ENCODE results near the gene POLR1H. TPM values are rescaled to one million over a fixed set of nuclear protein-coding genes. Genes with fewer than 3 reads are reported as not detected.

The POLR1H gene
- total RNA-seq, 1 experiment from 2014 or later: 45.0 TPM

DNA sequence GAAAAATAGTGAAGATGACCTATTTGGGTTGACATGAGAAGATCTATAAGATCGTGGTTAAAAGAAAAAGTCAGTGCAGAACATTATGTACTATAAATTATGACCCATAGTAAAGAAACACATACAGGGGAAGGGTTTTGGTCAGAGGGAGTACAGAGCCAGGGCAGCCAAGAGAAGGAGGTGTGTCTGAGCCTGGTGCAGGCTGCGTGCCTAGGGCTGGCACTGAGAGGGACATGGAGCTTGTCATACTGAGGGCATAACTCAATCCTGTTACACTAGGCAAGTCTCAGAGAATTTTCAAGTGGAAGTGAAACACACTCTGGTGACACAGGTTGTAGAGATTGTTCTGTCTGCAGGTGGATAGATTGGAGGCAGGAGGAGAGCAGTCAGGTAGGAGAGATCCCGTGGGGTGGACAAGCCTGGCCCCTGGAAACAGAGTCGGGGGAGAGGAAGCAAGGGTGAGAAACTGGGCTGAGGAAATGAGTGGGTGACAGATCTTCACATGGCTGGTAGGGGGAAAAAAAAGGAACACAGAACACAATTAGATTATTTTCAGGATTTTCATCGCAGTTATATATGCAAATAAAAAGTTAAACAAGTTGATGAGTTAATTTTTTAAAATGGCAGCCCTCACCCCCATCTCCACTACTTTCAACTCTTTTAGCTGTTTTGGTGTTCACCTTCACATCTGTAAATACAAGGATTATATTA lies 33.0 kb downstream of the POLR1H start:
- no peak for DNase-seq (ENCODE audit: low spot score)

DNA sequence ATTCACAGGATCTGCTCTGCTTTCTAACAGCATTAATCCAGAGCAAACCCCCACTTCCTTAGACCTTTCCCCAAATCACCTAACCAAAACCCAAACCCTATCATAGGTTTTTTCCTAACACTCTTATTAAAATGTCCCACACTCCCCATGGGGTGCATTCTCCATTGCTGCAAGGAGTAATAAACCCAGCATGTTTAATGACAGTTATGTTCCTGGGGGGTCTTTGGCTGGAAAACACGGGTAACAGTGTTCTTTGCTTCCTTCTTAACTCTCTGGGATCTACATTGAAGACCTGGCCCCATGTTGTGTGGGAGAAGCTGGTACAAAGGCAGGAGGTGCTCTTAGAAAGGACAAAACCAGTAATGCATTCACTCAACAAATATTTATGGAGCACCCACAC lies 35.8 kb downstream of the POLR1H start:
- DNase-seq (ENCODE audit: low spot score): no peak

DNA sequence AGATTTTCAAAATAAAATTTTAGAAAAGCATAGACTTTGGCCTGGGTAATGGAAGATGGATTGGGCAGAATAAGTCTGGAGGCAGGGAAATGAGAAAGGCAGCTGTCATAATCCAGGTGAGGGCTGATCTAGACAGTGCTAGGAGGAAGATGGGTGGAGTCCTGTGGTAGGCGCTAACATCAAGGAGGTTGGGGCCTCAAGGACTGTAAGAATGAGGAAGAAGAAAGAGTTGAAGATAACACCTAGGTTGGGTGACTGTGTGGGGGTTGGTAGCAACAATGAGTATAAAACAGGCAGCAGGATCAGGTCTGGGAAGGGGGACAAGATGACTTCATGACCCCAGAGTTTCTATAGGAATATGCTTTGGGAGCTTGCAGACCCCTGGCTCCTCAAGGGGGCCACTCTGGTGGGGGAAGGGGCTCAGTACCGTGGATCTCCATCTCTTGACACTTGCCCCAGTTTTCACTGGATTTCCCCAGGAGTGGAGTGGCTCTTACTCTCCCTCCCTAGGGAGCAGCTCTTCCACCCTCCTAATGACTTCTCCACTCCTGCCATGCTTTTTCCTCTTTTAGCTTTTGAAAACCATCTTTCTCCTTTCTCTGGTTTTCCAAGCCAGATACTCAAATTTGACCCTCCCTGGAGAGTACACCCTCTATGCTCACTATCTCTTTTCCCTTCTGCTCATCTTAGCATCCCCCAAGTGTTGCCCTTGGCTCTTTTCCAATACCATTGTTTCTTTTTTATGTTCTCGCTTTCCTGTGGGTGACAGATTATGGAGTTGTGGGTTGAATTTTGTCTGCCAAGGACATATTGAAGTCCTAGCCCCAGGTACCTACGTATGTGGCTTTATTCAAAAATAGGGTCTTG lies 37.1 kb downstream of the POLR1H start:
- peak; percentile 79 for DNase-seq (ENCODE audit: low spot score)

DNA sequence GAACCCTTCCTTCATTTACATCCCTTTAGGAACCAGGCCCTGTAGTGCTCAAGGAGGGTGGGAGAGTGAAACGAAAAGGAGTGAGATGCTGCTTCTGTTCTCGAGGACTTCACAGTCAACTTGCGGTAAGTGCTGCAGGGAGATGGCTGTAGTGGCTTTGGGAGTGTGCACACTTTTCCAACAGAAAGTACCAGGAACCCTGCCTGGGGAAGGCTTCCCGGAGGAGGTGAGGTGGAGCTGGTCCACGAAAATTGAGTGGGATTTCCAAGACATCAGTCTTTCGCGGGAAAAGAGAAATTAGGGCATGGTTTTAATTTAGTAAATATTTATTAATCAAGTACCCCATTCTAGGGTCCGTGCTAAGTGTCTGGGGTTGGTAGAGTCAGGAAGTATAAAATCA lies 39.1 kb downstream of the POLR1H start:
- no peak for DNase-seq (ENCODE audit: low spot score)

DNA sequence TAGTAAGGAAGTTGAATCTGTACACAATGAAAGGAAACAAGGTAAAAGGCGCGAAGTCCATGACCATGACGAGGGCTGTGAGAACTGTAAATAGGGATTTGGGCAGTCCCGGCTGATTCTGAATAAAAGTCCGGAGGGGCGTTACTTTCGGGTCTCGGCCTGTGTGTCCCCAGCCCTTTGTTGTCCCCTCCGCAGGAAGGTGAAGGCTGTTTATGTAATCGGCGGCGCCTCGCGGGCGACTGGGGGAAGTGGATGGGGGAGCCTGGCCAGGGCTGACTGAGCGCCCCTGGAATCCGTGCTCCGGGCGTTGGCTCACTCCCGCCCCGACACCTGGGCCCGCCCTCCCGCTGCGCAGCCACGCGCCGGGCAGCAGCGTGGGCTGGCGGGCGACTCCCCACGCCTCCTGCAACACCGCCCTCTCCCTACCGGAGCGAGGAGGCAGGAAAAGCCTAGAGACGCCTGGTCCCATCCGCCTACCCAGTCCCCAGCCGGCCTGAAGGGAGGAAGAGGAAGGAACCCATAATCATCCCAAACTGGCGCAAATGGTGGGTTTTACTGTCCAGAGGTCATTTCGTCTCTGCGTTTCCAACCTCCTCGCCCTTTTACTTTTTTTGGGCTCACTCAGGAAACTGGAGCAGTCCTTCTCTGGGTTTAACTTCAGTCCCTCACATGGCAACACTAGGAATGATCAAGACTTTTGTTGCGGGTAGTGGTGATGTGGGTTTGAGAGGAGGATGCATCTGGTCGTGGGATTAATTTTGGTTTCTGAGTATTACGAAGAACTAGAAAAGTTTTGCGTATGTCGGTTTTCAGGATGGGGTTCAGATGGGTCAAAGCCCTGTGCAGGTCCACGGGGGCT lies 39.7 kb downstream of the POLR1H start:
- peak; percentile 87 for DNase-seq (ENCODE audit: low spot score)

DNA sequence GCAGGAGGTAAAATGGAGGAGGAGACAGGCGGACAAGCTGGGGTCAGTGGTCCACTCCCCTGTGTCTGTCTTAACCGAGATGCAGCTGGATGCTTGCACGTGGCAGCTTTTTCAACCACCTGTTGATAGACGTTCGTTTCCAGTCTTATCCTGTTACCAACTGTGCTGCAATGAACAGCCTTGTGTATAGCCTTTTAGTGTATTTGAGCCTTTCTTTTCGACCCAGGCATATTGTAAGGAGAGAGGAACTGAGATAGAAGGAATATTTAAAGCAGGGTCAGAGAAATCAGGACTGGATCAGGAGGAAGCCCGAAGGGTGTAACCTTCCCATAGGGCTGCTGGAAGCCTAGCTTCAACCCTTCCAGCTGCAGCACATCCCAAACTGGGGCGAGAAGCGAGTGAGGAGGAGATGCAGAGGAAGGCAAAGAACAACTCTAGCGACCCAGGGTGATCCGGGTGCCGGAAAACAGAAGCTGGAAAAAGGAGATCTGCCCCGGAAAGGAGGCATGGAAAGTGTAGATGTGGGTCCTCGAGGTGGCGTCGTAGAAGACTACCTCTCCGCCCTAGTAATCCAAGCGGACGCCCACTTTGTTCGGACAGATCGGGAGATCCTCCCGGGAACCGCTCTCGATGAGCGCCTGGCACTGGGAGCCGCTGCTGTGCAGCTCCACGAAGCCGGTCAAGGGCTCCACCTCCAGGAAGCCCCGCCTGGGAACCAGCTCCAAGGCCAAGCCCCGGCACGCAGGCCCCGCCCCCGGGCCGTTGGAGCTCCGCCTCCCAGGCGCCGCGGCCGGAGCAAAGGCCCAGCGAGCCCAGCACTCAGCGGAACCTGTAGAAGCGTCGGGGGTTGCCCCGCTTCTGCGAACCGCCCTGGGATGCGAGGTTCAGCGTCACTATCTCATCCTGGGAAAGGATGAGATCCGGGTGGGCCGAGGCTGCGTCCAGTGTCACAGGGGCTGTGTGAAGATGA lies 40.7 kb downstream of the POLR1H start:
- DNase-seq (ENCODE audit: low spot score): peak; percentile 94

DNA sequence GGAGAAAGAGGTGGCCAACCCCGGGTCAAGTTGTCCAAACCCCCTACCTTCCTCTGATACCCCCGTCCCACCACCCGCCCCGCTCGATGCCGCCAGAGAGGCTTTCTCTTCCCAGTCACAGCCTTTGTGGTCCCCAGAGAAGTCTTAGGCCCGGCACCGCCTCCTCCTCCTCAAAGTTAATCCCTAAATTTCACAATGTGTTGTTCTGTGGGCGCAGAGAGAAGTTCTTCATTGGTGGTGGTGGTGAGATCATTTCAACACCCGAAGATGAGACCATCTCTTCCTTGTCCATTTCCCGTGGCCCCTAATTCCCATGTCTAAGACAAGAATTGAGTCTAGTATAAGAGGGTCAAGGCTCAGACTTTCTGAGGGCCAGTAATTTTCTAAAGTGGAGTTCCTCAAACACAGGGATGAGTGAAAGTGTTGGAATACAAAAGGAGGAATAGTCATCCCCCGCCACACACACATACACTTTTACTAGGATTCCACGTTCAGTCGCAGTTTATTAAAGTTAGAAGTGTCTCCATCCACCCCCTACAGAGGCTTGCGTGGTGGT lies 41.4 kb downstream of the POLR1H start:
- DNase-seq (ENCODE audit: low spot score): peak; percentile 55

DNA sequence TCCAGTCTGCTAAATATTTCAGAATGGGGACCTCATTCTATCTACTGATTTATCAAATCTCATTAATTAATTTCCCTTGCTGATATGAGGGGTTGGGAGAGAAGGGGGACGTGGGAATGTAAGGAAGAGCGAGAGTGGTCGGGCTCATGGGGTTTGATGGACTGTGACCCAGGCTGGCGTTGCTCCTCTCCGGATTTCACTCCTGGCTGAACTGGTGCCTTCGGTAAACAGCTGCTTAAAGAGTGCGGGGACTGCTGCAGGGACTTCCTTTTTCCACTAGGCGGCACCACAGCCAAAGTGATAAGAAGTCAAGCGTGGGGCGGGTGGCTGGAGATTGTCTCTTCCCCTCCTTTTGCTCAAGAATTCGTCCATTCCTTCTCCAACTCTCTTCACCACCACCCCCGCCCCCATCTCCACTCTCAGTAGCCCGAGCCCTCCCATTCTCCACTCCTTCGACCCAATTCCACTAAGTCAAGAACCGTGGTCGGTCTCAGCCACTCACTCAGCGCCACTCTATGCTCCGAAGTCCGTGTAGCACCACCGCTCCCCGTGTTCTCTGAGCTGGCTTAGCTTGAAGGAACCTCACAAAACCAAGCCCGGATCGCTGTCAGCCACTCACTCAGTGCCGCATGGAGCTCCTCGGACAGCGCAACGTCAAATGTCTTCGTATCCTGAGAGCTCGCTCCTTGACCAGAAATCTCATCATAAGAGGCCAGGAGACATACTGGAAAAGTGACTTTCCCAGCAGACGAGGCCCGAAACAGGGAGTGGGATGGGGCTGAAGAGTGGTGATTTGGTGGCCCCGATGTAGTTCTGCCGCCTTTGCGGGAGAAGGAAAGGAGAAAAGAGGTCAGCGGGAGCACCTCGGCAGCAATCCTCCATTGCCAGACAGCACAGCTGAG lies 42.2 kb downstream of the POLR1H start:
- peak; percentile 97 for DNase-seq (ENCODE audit: low spot score)

DNA sequence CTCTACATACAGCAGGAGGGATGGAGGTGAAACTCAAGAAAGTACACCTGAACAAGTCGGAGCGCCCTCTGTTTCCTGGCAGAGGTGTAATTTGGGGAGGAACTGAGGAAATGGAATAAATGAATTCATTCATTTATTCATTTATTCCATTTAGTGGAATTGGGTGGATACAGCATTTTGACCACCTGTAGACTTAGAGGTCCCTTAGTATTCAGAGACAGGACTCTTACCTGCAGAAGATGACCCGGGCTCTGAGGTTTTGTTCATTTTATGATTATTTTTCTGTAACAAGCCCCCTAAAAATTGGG lies 42.8 kb downstream of the POLR1H start:
- DNase-seq (ENCODE audit: low spot score): no peak

DNA sequence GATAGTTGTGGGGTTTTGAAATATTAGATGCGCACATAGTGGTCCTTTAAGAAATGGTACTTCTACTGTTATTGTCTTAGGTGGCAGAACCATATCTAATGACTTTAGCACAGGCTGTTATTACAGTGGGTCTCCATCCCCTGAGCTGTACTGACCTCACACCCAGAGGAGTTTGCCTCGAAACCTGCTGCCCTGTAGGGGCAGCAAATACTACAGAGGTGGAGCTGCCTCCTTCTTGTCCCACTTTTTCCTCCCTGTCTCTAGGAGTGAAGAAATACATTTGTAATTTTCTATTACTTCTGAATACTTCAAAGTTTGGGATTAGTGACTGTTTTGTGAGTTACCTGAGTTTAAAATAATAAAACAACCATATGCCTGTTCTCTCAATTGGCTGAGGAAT lies 43.6 kb downstream of the POLR1H start:
- DNase-seq (ENCODE audit: low spot score): peak; percentile 34

DNA sequence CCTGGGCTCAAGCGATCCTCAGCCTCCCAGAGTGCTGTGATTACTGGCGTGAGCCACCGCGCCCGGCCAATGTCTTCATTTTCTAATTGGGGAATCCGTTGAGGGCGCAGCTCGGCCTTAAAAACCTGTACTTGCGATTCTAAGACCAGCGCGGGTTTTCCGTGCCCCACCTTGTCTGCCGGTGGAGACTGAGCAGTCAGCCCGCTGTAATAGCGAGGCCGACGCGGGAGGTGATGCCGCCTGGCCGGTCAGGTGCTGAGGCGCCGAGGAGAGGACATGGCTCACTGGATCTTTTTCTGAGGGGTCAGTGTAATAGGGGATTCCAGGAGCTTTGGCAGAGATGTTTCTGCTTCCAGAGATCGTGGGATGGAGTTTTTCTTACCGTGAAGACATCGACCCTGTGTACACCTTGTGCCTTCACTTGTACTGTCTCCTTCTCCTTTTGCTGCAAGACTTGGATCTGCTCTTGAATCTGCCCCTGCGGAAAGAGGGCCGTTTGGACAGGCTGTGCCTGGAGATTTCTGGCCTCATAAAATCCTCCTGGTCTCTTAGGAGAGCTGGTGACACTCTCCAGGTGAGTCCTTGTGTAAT lies 50.3 kb downstream of the POLR1H start:
- DNase-seq (ENCODE audit: low spot score): peak; percentile 60

DNA sequence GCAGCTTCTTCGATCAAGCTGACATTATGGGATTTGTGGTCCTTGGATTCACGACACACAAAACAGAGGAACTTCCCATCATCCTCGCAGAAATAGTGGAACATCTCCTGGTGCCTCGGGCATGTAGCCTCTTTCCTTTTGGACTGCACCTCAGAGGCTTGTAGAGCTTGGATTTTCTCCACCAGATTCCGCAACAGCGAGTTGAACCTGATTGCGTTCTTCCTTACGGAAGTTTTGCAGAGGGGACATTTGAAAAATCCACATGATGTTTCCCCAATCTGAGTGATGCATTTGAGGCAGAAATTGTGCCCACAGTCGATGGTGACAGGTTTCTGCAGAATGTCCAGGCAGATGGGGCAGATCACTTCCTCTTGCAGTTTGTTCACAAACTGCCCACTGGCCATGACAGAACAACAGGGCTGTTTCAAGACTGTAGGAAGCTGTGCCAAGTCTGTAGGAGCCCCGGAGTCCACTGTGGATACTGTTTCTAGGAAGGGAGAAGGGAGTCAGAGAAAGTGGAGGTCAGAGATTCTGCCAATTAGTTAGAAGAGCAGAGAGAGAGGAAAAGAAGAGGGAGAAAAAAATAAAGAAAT lies 51.4 kb downstream of the POLR1H start:
- no peak for DNase-seq (ENCODE audit: low spot score)

DNA sequence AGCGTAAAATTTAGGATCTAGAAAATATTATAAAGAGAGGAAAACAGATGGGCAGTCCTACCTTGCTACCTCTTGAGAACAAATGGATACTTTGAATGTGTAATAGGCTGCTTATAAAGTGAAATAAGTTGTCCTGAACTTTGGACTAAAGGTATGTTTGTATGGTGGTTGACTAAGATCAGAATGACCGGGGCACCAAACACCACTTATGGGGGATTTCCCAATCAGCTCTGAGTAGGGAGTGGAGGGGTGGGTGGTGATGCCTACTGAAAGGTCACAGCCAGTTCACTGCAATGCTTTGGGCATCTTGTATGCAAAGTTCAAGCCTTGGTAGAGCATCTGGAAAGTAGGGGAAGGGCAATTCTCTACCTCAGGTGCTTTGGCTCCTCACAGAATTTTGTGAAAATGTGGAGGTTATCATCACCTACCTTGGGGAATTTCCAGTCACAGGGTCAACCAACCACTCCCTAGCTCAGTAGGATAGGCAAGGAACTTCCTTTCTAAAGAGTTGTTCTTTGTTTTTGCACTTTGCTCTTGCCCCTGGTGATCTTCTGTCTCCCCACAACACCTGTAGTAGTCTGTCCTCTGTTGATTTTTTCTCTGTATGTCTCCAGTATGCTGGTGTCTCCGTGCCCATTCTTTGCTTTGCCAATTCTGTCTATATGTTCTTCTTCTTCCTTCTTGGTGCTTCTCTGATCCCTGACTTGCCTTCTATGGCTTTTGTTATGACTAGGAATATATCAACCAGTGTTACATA lies 52.1 kb downstream of the POLR1H start, which contains the start of gene TRIM31:
Gene TRIM31, minus strand, starts transcription at position 88 of the 757 bp plus-strand sequence. CDS start 285 bp downstream, outside the sequence.
- DNase-seq (ENCODE audit: low spot score): peak; percentile 90

DNA sequence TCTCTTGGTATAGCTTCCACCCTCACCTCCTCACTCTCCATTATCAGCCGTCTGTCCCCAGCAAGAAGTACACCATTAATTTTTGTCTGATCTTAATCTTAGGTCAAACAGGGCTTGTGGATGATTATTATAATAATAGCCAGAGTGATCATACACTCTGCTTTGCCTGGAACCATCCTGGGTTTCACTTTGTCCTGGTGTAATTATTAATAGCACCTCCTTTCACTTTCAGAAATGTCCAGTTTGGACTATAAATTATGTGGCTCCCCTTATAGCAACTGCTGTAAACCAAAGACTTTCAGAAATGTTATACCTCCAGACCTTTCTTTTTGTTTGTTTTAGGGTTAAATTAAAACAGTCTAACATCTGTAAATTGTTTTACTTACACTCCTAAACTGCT lies 52.8 kb downstream of the POLR1H start:
- DNase-seq (ENCODE audit: low spot score): peak; percentile 57

All from HT-29 (cell line).